ENCODE results near the gene DTHD1. TPM values are rescaled to one million over a fixed set of nuclear protein-coding genes. Genes with fewer than 3 reads are reported as not detected.

Gene DTHD1
- total and polyA plus RNA-seq, 12 donors = 0.03 to 0.61 (median 0.08) TPM; not detected in 7

- Histone ChIP-seq H3K36me3 (replicated peaks in 1 of 2) (no peaks in the 10 kb centered on the region), H3K4me1 (replicated peaks in 1 of 2) (no peaks in the 10 kb centered on the region), H3K27ac (no peak overlapping the region), H3K9me3 (replicated peaks in 1 of 3) (no peaks in the 10 kb centered on the region), H3K27me3 (no peaks in the 10 kb centered on the region), H3K4me3 (no peak overlapping the region)
- 73 to 81% (median 77%) methylated on average over 2 of the region's 2 CpGs for WGBS, 4 donors
- no peak for DNase-seq
- TF ChIP-seq POLR2A (IDR thresholded peaks at IDR 0.05) = no peak
- TF ChIP-seq, protein P1, sequence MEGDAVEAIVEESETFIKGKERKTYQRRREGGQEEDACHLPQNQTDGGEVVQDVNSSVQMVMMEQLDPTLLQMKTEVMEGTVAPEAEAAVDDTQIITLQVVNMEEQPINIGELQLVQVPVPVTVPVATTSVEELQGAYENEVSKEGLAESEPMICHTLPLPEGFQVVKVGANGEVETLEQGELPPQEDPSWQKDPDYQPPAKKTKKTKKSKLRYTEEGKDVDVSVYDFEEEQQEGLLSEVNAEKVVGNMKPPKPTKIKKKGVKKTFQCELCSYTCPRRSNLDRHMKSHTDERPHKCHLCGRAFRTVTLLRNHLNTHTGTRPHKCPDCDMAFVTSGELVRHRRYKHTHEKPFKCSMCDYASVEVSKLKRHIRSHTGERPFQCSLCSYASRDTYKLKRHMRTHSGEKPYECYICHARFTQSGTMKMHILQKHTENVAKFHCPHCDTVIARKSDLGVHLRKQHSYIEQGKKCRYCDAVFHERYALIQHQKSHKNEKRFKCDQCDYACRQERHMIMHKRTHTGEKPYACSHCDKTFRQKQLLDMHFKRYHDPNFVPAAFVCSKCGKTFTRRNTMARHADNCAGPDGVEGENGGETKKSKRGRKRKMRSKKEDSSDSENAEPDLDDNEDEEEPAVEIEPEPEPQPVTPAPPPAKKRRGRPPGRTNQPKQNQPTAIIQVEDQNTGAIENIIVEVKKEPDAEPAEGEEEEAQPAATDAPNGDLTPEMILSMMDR (IDR thresholded peaks at IDR 0.05) = no peak
- intact Hi-C loops (cut with DNase I) = no loop called here
Measured at GRCh38 chr4:36236159-36236558, 45.3 kb upstream of the DTHD1 start.

DNA sequence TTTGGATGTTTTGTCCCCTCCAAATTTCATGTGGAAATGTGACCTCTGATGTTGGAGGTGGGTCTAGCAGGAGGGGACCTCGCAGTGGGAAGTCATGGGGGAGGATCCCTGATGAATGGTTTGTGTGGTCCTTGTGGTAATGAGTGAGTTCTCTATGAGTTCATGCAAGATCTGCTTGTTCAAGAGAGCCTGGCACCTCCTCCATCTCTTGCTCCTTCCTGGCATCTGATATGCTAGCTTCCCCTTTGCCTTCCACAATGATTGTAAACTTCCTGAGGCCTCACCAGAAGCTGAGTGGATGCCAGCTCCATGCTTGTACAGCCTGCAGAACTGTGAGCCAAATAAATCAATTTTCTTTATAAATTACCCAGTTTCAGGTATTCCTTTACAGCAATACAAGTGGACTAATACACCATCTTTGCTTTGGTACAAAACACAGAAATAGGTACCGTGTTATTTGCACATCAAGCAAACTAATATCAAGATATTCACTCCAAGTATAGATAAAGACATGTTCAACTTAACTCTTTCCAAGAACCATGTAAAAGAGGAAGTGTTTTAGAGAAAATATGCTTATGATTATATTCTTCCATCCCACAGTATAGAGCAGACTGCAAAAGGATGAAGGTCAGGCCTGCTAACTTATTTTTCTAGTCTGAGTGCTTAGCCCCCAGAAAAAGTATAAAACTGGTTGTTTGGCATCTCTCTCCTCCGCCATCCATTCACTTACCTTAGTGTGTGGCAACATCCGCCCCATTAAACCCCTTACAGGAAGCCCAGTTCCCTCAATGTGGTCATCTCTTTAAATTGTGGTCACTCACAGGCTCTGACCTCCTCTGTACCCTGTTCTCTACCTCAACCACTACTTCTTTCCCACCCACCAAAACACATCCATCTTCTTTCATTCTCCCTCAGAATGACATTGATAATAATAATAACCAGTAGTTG lies 43.8 kb upstream of the DTHD1 start:
- Histone ChIP-seq H3K4me1 (replicated peaks in 1 of 2) (no peaks in the 10 kb centered on the region), H3K9me3 (replicated peaks in 1 of 3) (no peaks in the 10 kb centered on the region), H3K27me3 (no peaks in the 10 kb centered on the region), H3K36me3 (replicated peaks in 1 of 2) (no peaks in the 10 kb centered on the region), H3K27ac (no peak overlapping the region), H3K4me3 (no peak overlapping the region)
- DNase-seq = no peak
- TF ChIP-seq, protein P1 (IDR thresholded peaks at IDR 0.05) = no peak
- TF ChIP-seq POLR2A (IDR thresholded peaks at IDR 0.05) = no peak
- 67 to 80% (median 77%) methylated on average over 4 of the region's 4 CpGs for WGBS, 4 donors
- intact Hi-C loops (cut with DNase I) = no loop called here

GRCh38 chr4:36241771-36242170 lies 39.6 kb upstream of the DTHD1 start:
- DNase-seq = no peak
- Histone ChIP-seq H3K9me3 (replicated peaks in 1 of 3) (no peaks in the 10 kb centered on the region), H3K4me3 (peak overlapping the region in 1 of 4 donors; percentile 74), H3K27me3 (peaks cover 3% of the 10 kb centered on the region), H3K4me1 (replicated peaks in 1 of 2) (no peaks in the 10 kb centered on the region), H3K27ac (no peak overlapping the region), H3K36me3 (replicated peaks in 1 of 2) (no peaks in the 10 kb centered on the region)
- TF ChIP-seq, protein P1 (IDR thresholded peaks at IDR 0.05) = no peak
- no peak for TF ChIP-seq POLR2A (IDR thresholded peaks at IDR 0.05)
- WGBS, 4 donors = 32 to 57% (median 50%) methylated on average over 2 of the region's 2 CpGs
- intact Hi-C loops (cut with DNase I) = no loop called here

DNA sequence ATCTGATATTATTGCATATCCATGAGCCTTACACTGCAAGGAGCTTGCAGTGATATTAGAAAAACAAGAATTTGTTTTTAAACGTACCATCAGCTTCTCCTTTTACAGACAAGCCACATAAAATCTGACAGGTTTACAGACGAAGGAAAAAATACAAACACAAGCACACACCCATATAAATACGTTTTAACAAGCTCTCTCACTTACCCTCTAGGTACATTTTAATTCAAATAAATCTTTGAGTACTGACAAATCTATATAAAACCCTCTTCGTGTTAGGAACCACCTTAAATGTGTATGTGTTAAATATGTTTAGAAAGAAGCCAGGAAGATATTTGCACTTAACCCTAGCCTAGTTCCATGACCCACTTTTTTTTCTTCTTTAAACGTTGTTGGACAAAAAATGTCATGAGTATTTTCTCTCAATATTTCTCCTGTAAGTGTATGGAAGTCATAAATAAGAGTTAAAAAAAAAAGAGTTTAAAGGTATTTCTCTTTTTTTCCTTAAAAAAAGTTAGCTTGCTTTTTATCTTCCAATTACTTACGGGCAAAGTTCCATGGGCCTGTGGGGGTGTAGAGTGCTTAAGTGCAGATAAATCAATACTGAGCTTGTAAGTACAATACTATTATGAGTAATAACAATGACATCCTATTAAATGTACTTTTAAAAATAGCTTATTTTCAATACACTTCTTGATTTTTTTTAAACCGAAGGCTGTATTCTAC lies 38.6 kb upstream of the DTHD1 start:
- Histone ChIP-seq H3K9me3 (replicated peaks in 1 of 3) (no peaks in the 10 kb centered on the region), H3K36me3 (replicated peaks in 1 of 2) (no peaks in the 10 kb centered on the region), H3K4me1 (replicated peaks in 1 of 2) (no peaks in the 10 kb centered on the region), H3K27me3 (peaks cover 3% of the 10 kb centered on the region), H3K27ac (no peak overlapping the region), H3K4me3 (peak overlapping the region in 1 of 4 donors; percentile 74)
- intact Hi-C loops (cut with DNase I) = no loop called here
- WGBS, 4 donors = 39 to 47% (median 41%) methylated on average over 7 of the region's 7 CpGs
- TF ChIP-seq, protein P1 (IDR thresholded peaks at IDR 0.05) = no peak
- TF ChIP-seq POLR2A (IDR thresholded peaks at IDR 0.05) = no peak
- no peak for DNase-seq
